PC-3 (cell line): Measurements from ENCODE around the gene KMT2E. TPM values are rescaled to one million over a fixed set of nuclear protein-coding genes. Genes with fewer than 3 reads are reported as not detected.
A peak's percentile ranks its signal among the peaks of the same experiment; 100 is the strongest.

Experiments
- ATAC-seq: fragments of 200-7000 bp; cut with Tn5 transposase; 2 replicates; pipeline ENCODE4 v1.9.1; 2020; ENCODE audit warnings: mild to moderate bottlenecking, moderate library complexity
- BruUV-seq: library from RNA; stranded (reverse); fragments of 400-500 nt; replicated peaks from 2 replicates; lab custom pipeline; 2021; lab: Mats Ljungman, UMichigan
- CTCF ChIA-PET: fragments of 300-600 bp; sonication (Branson Sonifier 250); formaldehyde crosslinking; loops from one replicate; lab custom pipeline; 2022; ENCODE audit warnings: antibody characterized with exemption; lab: Charles Lee
- POLR2A ChIA-PET: fragments of 300-600 bp; sonication (Branson Sonifier 250); formaldehyde crosslinking; loops from one replicate; lab custom pipeline; 2022; ENCODE audit warnings: antibody characterized with exemption; ENCODE audit not compliant: unreplicated experiment; lab: Charles Lee
- DNase-seq: peaks from one replicate; pipeline ENCODE4 v3.0.0-alpha.2; 2015
- H2AFZ ChIP-seq: fragments of 300-600 bp; sonication (generic); 2 replicates; pipeline ENCODE4 v1.6.0; 2016; ENCODE audit warnings: antibody characterized with exemption, low read length
- H3F3A ChIP-seq: fragments of 300-600 bp; sonication (generic); one replicate; pipeline ENCODE4 v1.6.0; 2017; ENCODE audit warnings: antibody characterized with exemption, low read length, control low read depth, mild to moderate bottlenecking; ENCODE audit not compliant: unreplicated experiment
- H3K27ac ChIP-seq: fragments of 300-600 bp; sonication (generic); 2 replicates; pipeline ENCODE4 v1.5.1; 2016; ENCODE audit warnings: mild to moderate bottlenecking, low read length
- H3K27me3 ChIP-seq: fragments of 300-600 bp; sonication (generic); 2 replicates; pipeline ENCODE4 v1.6.1; 2016; ENCODE audit warnings: low read length, mixed read lengths
- H3K36me3 ChIP-seq: fragments of 300-600 bp; sonication (generic); 2 replicates; pipeline ENCODE4 v1.6.1; 2016; ENCODE audit warnings: low read depth, mixed run types, low read length, mixed read lengths
- H3K4me1 ChIP-seq: fragments of 300-600 bp; sonication (generic); 2 replicates; pipeline ENCODE4 v1.5.1; 2016; ENCODE audit warnings: low read length; ENCODE audit not compliant: insufficient read depth
- H3K4me2 ChIP-seq: fragments of 300-600 bp; sonication (generic); 2 replicates; pipeline ENCODE4 v1.6.0; 2016; ENCODE audit warnings: low read length
- H3K4me3 ChIP-seq: fragments of 300-600 bp; sonication (generic); 2 replicates; pipeline ENCODE4 v1.5.1; 2016; ENCODE audit warnings: mild to moderate bottlenecking, low read length, mixed read lengths
- H3K79me2 ChIP-seq: fragments of 300-600 bp; sonication (generic); 2 replicates; pipeline ENCODE4 v1.6.1; 2017; ENCODE audit warnings: low read length, mixed read lengths
- H3K9ac ChIP-seq: fragments of 300-600 bp; sonication (generic); 2 replicates; pipeline ENCODE4 v1.6.0; 2016; ENCODE audit warnings: mild to moderate bottlenecking, low read length
- H3K9me2 ChIP-seq: fragments of 300-600 bp; sonication (generic); replicated peaks from 2 replicates; pipeline ENCODE4 v1.6.1; 2016; ENCODE audit warnings: mixed run types, low read length, mixed read lengths
- H3K9me3 ChIP-seq: fragments of 300-600 bp; sonication (generic); 2 replicates; pipeline ENCODE4 v1.6.1; 2016; ENCODE audit warnings: low read length, mixed read lengths
- H4K20me1 ChIP-seq: fragments of 300-600 bp; sonication (generic); 2 replicates; pipeline ENCODE4 v1.6.1; 2016; ENCODE audit warnings: low read length, mixed read lengths
- EZH2 ChIP-seq: fragments of 300-600 bp; sonication (generic); IDR thresholded peaks from one replicate; pipeline ENCODE4 v1.6.1; 2017; ENCODE audit warnings: antibody characterized with exemption, mild to moderate bottlenecking, low read length; ENCODE audit not compliant: unreplicated experiment
- EZH2phosphoT487 ChIP-seq: fragments of 300-600 bp; sonication (generic); IDR thresholded peaks from 2 replicates; pipeline ENCODE4 v1.6.1; 2018; ENCODE audit warnings: mild to moderate bottlenecking, antibody characterized with exemption, low read length, borderline replicate concordance
- intact Hi-C: fragments of 100-400 bp; cut with micrococcal nuclease; formaldehyde crosslinking; loops from 2 replicates; pipeline ENCODE4 v1.9.0; 2023
- total RNA-seq: library from RNA; depleted of rRNA; stranded (reverse); fragments of >200 nt; gene quantifications from 2 replicates; pipeline ENCODE4 v1.2.3, GENCODE V29; 2014
- TF ChIP-seq, protein P1 (sequence below): fragments of 300-600 bp; sonication (generic); conservative IDR thresholded peaks from 2 replicates; pipeline ENCODE4 v1.5.1; 2017; ENCODE audit warnings: antibody characterized with exemption, low read depth, mild to moderate bottlenecking, low read length

The KMT2E gene
- total RNA-seq, 1 experiment from 2014 or later = 21.8 TPM

DNA sequence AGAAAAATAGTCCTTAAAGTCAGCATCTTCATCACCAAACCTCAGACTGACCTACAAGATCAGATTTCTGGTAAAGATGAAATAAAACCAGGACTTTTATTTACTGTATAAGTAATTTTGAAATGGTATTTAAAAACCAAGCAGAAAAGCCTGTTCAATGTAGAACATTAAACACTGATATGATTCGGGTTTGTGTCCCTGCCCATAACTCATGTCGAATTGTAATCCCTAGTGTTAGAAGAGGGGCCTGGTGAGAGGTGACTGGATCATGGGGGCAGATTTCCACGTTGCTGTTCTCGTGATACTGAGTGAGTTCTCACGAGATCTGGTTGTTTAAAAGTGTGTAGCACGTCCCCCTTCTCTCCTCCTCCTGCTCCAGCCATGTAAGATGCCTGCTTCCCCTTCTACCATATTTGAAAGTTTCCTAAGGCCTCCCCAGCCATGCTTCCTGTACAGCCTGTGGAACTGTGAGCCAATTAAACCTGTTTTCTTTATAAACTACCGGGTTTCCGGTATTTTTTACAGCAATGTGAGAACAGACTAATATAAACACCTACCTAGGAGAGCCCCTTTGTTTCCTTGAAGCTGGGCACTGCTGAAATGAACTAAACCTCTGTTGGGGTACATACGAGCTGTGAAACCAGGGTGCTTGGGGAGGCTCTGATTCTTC lies 120.1 kb downstream of the KMT2E start:
- Histone ChIP-seq H3K4me2 (no peak overlapping the region), H3K4me1 (peaks cover 11% of the 10 kb centered on the region), H4K20me1 (no peaks in the 10 kb centered on the region), H3K27me3 (no peaks in the 10 kb centered on the region), H3K36me3 (no peaks in the 10 kb centered on the region), H2AFZ (no peak overlapping the region), H3F3A (no peaks in the 10 kb centered on the region), H3K27ac (no peak overlapping the region), H3K4me3 (no peak overlapping the region), H3K9ac (no peak overlapping the region), H3K9me3 (no peaks in the 10 kb centered on the region), H3K79me2 (peaks cover 7% of the 10 kb centered on the region; the same call in 1 of the 2 replicates), H3K9me2 (no peaks in the 10 kb centered on the region)
- ChIA-PET CTCF (no interaction called here), POLR2A (no interaction called here)
- no TSS peak for BruUV-seq
- ATAC-seq (no peak), DNase-seq (no peak)
- intact Hi-C loops = no loop called here
- TF ChIP-seq, protein P1, sequence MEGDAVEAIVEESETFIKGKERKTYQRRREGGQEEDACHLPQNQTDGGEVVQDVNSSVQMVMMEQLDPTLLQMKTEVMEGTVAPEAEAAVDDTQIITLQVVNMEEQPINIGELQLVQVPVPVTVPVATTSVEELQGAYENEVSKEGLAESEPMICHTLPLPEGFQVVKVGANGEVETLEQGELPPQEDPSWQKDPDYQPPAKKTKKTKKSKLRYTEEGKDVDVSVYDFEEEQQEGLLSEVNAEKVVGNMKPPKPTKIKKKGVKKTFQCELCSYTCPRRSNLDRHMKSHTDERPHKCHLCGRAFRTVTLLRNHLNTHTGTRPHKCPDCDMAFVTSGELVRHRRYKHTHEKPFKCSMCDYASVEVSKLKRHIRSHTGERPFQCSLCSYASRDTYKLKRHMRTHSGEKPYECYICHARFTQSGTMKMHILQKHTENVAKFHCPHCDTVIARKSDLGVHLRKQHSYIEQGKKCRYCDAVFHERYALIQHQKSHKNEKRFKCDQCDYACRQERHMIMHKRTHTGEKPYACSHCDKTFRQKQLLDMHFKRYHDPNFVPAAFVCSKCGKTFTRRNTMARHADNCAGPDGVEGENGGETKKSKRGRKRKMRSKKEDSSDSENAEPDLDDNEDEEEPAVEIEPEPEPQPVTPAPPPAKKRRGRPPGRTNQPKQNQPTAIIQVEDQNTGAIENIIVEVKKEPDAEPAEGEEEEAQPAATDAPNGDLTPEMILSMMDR = no peak
- TF ChIP-seq EZH2phosphoT487 = no peak
- TF ChIP-seq EZH2 = no peak

DNA sequence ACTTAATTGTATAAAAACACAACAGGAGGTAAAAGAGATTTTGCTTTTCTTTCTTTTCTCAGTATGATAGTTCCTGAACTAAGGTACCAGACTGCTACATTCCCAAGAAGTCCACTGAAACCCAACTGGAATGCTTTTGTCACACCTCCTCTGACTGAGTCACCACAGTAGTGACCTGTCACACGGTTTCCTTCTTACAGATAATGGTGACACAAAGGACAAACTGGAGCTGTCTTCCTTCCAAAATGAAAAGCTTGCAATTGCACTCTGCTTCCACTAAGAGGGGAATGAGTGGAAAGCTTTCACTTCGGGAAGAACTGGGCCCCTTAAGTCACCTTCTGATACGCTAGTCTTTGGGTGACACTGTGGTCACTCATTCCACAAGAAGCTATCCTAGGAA lies 122.2 kb downstream of the KMT2E start:
- intact Hi-C loops = no loop called here
- ATAC-seq (peak; percentile 69), DNase-seq (peak; percentile 60)
- ChIA-PET POLR2A (interaction anchor here (0.5 to 0.6 kb wide), 2 partner anchors 13 to 101 kb away, joined by 3 to 4 read pairs; no protein-coding TSS in a partner anchor), CTCF (interaction anchor here (0.6 kb wide), 2 partner anchors 19 to 201 kb away, joined by 3 to 6 read pairs; no protein-coding TSS in a partner anchor)
- Histone ChIP-seq H3K4me1 (peaks cover 11% of the 10 kb centered on the region), H3K36me3 (no peaks in the 10 kb centered on the region; the same call in 1 of the 2 replicates), H3K27me3 (no peaks in the 10 kb centered on the region), H3K9ac (no peak overlapping the region), H2AFZ (no peak overlapping the region), H3K27ac (no peak overlapping the region), H3K9me2 (no peaks in the 10 kb centered on the region), H3K9me3 (no peaks in the 10 kb centered on the region), H3K4me2 (peak overlapping the region; percentile 41), H3K79me2 (peaks cover 7% of the 10 kb centered on the region; the same call in 1 of the 2 replicates), H3K4me3 (no peak overlapping the region), H3F3A (no peaks in the 10 kb centered on the region), H4K20me1 (no peaks in the 10 kb centered on the region)
- TF ChIP-seq EZH2 = no peak
- TF ChIP-seq EZH2phosphoT487 = no peak
- TF ChIP-seq, protein P1 = peak; percentile 37; the same call in 1 of the 2 replicates
- BruUV-seq = no TSS peak

- no peak overlapping the region for H2AFZ ChIP-seq
- BruUV-seq = no TSS peak
- no peaks in the 10 kb centered on the region for H4K20me1 ChIP-seq
- no peak overlapping the region for H3K4me3 ChIP-seq
- no peaks in the 10 kb centered on the region for H3K9me2 ChIP-seq
- no peaks in the 10 kb centered on the region for H3K9me3 ChIP-seq
- peaks cover 7% of the 10 kb centered on the region; the same call in 1 of the 2 replicates for H3K36me3 ChIP-seq
- POLR2A ChIA-PET = no interaction called here
- TF ChIP-seq, protein P1 = no peak
- TF ChIP-seq EZH2phosphoT487 = no peak
- no peak overlapping the region for H3K4me2 ChIP-seq
- H3K9ac ChIP-seq = no peak overlapping the region
- intact Hi-C loops = no loop called here
- DNase-seq (no peak), ATAC-seq (no peak)
- peaks cover 11% of the 10 kb centered on the region for H3K4me1 ChIP-seq
- no peaks in the 10 kb centered on the region for H3K27me3 ChIP-seq
- no peak overlapping the region for H3K27ac ChIP-seq
- no peaks in the 10 kb centered on the region for H3F3A ChIP-seq
- CTCF ChIA-PET = no interaction called here
- H3K79me2 ChIP-seq = peaks cover 7% of the 10 kb centered on the region; the same call in 1 of the 2 replicates
Measured at GRCh38 chr7:105137898-105138297, 123.9 kb downstream of the KMT2E start.
